Measurements from ENCODE around the gene GTF3C1. TPM values are rescaled to one million over a fixed set of nuclear protein-coding genes. Genes with fewer than 3 reads are reported as not detected.
A peak's percentile ranks its signal among the peaks of the same experiment; 100 is the strongest.

GTF3C1 gene, protein sequence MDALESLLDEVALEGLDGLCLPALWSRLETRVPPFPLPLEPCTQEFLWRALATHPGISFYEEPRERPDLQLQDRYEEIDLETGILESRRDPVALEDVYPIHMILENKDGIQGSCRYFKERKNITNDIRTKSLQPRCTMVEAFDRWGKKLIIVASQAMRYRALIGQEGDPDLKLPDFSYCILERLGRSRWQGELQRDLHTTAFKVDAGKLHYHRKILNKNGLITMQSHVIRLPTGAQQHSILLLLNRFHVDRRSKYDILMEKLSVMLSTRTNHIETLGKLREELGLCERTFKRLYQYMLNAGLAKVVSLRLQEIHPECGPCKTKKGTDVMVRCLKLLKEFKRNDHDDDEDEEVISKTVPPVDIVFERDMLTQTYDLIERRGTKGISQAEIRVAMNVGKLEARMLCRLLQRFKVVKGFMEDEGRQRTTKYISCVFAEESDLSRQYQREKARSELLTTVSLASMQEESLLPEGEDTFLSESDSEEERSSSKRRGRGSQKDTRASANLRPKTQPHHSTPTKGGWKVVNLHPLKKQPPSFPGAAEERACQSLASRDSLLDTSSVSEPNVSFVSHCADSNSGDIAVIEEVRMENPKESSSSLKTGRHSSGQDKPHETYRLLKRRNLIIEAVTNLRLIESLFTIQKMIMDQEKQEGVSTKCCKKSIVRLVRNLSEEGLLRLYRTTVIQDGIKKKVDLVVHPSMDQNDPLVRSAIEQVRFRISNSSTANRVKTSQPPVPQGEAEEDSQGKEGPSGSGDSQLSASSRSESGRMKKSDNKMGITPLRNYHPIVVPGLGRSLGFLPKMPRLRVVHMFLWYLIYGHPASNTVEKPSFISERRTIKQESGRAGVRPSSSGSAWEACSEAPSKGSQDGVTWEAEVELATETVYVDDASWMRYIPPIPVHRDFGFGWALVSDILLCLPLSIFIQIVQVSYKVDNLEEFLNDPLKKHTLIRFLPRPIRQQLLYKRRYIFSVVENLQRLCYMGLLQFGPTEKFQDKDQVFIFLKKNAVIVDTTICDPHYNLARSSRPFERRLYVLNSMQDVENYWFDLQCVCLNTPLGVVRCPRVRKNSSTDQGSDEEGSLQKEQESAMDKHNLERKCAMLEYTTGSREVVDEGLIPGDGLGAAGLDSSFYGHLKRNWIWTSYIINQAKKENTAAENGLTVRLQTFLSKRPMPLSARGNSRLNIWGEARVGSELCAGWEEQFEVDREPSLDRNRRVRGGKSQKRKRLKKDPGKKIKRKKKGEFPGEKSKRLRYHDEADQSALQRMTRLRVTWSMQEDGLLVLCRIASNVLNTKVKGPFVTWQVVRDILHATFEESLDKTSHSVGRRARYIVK (N-terminal part only)
- polyA plus RNA-seq (ENCODE audit: insufficient read length), result 90.1 TPM
- long read RNA-seq, donor 1, full-length matches to known transcripts, result 22 of 39 reads
- long read RNA-seq, donor 1, partial matches to known transcripts, result 17 of 39 reads
- long read RNA-seq, donor 1, other reads (novel, unspliced or antisense), result 0 of 39 reads
- long read RNA-seq, donor 2, full-length matches to known transcripts, result 17 of 31 reads
- long read RNA-seq, donor 2, partial matches to known transcripts, result 14 of 31 reads
- long read RNA-seq, donor 2, other reads (novel, unspliced or antisense), result 0 of 31 reads
- long read RNA-seq, donor 3, transcript GTF3C1-205 (1 exons, 2,798 nt), result major isoform, 18 of 34 reads
- long read RNA-seq, donor 3, partial matches to known transcripts, result 16 of 34 reads
- long read RNA-seq, donor 3, other reads (novel, unspliced or antisense), result 0 of 34 reads
- long read RNA-seq, donor 4, transcript GTF3C1-205 (1 exons, 2,798 nt), result major isoform, 5 of 6 reads
- long read RNA-seq, donor 4, partial matches to known transcripts, result 0 of 6 reads
- long read RNA-seq, donor 4, other reads (novel, unspliced or antisense), result 0 of 6 reads
- long read RNA-seq, donor 5, full-length matches to known transcripts, result 14 of 30 reads
- long read RNA-seq, donor 5, partial matches to known transcripts, result 16 of 30 reads
- long read RNA-seq, donor 5, other reads (novel, unspliced or antisense), result 0 of 30 reads
- long read RNA-seq, donor 6, full-length matches to known transcripts, result 21 of 26 reads
- long read RNA-seq, donor 6, partial matches to known transcripts, result 5 of 26 reads
- long read RNA-seq, donor 6, other reads (novel, unspliced or antisense), result 0 of 26 reads
- long read RNA-seq, donor 7, transcript GTF3C1-205 (1 exons, 2,798 nt), result major isoform, 27 of 44 reads
- long read RNA-seq, donor 7, partial matches to known transcripts, result 16 of 44 reads
- long read RNA-seq, donor 7, other reads (novel, unspliced or antisense), result 0 of 44 reads
- long read RNA-seq, donor 8, transcript GTF3C1-205 (1 exons, 2,798 nt), result major isoform, 8 of 8 reads
- long read RNA-seq, donor 8, partial matches to known transcripts, result 0 of 8 reads
- long read RNA-seq, donor 8, other reads (novel, unspliced or antisense), result 0 of 8 reads

DNA sequence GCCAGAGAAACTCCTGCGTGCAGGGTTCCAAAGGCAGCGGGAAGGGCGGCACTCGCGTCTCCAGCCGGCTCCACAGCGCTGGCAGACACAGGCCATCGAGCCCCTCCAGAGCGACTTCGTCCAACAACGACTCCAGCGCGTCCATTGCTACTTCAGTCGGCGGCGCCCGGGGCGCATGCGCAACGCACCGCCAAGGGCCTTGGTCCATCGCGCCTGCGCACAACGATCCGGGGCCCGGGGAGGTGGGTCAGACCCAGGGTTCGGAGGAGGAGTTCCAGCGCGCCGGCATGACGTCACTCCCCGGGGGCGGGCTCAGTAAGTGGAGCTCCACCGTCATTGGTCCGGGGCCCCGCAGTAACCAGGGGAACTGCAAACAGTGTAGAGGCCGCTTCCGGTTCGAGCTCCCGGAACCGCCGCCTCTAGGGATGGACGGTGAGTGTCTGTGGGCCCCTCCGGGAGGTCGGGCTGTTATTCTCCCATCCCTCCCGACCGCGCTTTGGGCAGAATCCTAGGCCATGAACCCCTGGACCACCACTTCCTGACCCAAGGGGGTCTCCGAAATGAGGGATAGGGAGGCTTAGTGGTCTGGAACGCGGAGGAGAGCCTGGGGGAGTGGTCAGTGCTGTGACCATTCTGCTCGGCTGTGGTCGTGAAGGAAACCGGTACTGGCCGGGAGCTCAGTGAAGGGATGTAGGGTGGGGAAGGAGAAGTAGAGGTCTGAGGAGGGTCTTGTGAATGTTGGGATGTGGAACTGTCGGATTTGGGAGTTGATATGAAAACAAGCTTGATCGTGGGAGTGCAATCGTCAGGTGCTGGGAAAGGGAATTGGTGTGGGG lies at the start of gene GTF3C1, which contains the start of gene KATNIP:
Gene GTF3C1 (minus strand): TSS at position 168 of the 836 bp plus-strand sequence. CDS start 23 bp downstream, at position 145.
Gene KATNIP (plus strand): TSS at position 399 of the 836 bp plus-strand sequence. CDS start 27 bp downstream, at position 426.
- DNase-seq, result peak; percentile 99

- DNase-seq, result no peak
Measured at GRCh38 chr16:27598931-27599565, 49.3 kb upstream of the GTF3C1 start.

GRCh38 chr16:27598220-27598619 lies 48.5 kb upstream of the GTF3C1 start:
- DNase-seq, result no peak

DNA sequence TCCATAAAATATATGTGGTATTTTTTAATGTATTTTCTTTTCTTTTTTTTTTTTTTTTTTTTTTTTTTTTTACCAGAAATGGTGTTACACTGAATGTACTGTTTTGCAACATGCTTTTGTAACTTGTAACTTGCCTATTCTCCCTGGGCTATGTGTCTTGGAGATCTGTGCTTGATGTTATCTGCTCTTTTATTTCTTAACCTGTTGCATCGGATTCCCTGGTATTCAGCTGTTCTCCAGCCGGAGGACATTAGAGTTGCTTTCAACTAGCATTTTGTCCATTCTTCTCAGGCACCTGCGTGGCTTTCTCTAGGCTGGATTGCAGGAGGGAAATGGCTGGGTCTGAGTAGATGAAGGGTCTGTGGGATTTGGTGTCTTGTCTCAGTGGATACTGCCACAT lies 47.6 kb upstream of the GTF3C1 start:
- DNase-seq, result no peak

- no peak for DNase-seq
Measured at GRCh38 chr16:27596411-27596810, 46.7 kb upstream of the GTF3C1 start.

DNA sequence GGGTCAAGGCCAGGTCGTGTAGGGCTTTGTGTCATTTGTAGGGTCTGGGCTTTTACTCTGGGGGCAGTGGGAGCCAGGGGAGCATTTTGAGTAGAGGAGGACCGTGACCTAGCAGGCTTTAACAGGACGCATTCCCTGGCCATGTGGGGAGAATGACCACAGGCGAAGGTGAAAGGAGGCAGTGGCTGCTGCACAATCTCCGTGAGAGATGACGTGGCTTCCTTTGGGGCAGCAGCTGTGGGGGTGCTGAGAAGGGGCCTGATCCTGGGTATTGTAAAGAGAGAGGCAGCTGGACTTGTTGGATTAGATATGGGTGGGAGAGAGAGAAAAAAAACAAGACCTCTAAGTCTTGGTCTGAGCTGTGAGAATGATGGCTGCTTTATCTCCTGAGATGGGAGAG lies 46.3 kb upstream of the GTF3C1 start:
- no peak for DNase-seq

GRCh38 chr16:27595475-27595874 lies 45.8 kb upstream of the GTF3C1 start:
- DNase-seq, result no peak

DNA sequence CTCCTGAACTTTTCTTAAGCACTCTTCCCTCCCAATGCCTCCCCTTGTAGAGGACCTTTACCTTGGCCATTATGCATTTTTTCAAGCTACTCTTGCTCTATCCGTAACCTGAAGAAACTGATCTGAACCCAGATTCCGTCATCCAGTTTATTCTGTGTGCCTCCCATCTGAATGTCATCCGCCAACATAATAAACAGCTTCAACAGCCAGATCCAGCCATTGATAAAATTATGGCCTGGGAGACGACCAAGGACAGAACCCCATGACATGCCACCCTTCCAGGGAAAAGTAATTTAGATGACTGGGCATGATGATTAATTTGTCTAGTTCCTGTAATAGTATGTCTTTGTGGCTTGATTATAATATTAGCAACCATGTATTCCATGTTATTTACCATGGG lies 42.1 kb upstream of the GTF3C1 start:
- no peak for DNase-seq

- no peak for DNase-seq
Measured at GRCh38 chr16:27588057-27588456, 38.3 kb upstream of the GTF3C1 start.

DNA sequence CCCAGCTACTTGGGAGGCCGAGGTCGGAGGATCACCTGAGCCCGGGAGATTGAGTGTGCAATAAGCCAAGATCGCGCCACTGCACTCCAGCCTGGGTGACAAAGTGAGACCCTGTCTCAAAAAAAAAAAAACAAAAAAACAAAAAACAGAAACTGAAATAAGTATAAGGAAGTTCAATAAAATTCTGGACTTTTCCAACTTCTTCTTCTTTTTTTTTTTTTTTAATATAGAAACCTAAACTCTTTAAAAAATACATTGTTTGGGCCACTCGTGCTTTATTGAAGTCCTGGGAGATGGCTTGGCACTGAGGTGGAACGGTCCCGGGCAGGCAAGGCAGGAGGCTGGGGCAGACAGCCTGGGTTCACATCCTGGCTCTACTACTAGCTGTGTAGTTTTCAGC lies 37.0 kb upstream of the GTF3C1 start:
- no peak for DNase-seq

GRCh38 chr16:27585200-27585599 lies 35.5 kb upstream of the GTF3C1 start:
- no peak for DNase-seq

- DNase-seq, result no peak
Measured at GRCh38 chr16:27583634-27584033, 33.9 kb upstream of the GTF3C1 start.

GRCh38 chr16:27582883-27583282 lies 33.2 kb upstream of the GTF3C1 start:
- DNase-seq, result no peak

DNA sequence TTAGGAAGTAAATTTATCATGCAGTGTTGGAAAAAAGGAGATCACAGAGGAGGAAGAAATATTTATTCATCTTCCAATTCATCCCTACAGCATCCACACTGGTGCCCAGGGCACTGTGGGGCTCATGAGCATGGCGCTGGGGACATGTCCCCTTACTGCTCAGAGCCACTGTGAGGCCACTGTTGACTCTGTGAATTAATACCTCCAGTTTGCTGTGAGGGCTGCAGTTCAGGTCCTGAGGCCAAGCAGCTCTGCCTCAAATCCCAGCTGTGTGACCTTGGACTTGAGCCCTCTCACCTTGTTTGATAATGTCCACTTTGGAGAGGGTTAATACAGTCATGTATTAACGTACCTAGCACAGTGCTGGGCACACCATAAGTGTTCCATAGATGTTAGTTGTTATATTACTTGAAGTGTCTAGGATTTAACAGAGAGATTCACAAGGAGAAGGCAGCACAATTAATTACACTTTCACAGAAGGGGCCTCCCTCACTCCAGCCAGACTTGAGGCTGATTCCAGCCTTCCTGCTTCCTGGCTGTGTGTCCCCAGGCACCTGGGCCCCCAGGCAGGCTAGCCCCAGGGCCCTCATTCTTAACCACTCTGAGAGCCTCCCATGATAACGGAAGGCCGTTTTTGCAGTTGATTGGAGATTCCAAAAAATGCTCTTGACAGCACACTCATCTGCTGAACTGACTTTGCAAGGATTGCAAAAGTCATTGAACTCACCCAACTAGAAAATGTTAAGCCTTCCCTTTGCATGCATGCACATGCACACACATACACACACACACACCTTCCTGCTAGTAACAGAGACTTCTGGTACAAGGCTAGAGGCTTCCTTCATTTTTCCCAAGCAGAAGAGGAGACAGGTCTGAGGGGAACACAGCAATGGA lies 29.6 kb upstream of the GTF3C1 start:
- no peak for DNase-seq

DNA sequence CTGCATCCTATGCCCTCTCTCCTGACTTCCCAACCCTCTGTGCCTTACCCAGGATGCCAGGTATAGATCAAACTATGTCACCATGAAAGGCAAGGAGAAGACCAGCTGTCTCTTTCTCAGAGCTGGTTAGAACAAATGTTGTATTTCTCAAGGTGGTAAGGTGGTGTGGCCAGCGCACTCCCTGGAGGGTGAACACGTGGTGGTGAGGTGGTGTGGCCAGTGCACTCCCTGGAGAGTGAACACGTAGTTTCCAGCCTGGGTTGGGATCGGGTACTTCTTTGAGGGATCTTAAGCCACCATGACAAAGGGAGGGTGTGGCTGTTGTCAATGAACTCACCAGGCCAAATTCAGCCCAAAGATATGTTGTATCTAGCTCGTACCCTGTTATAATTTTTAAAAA lies 27.0 kb upstream of the GTF3C1 start:
- no peak for DNase-seq

- DNase-seq, result no peak
Measured at GRCh38 chr16:27572711-27573110, 23.0 kb upstream of the GTF3C1 start.

Data from left kidney (tissue), 8 donors.